Smooth muscle cell (in vitro differentiated cells): ENCODE results near the gene YBX2. TPM values are rescaled to one million over a fixed set of nuclear protein-coding genes. Genes with fewer than 3 reads are reported as not detected.

Experiments
- DNase-seq: peaks from one replicate; lab custom pipeline; 2025; ENCODE audit not compliant: unreplicated experiment; lab: John Stamatoyannopoulos, UW
- H2AFZ ChIP-seq: fragments of 200-600 bp; sonication (generic); 2 replicates; pipeline ENCODE4 v1.6.0; 2016; ENCODE audit warnings: antibody characterized with exemption, low read depth, mild to moderate bottlenecking
- H3F3A ChIP-seq: fragments of 200-600 bp; sonication (generic); 2 replicates; pipeline ENCODE4 v1.6.0; 2017; ENCODE audit warnings: antibody characterized with exemption, low read depth
- H3K27ac ChIP-seq: fragments of 200-600 bp; sonication (generic); 2 replicates; pipeline ENCODE4 v1.5.1; 2016; ENCODE audit warnings: low read depth, mild to moderate bottlenecking
- H3K27me3 ChIP-seq: fragments of 200-600 bp; sonication (generic); 2 replicates; pipeline ENCODE4 v1.6.1; 2016; ENCODE audit warnings: low read depth, mild to moderate bottlenecking
- H3K36me3 ChIP-seq: fragments of 200-600 bp; sonication (generic); 2 replicates; pipeline ENCODE4 v1.5.1; 2016; ENCODE audit warnings: low read depth
- H3K4me1 ChIP-seq: fragments of 200-600 bp; sonication (generic); 2 replicates; pipeline ENCODE4 v1.5.1; 2016; ENCODE audit warnings: low read depth
- H3K4me2 ChIP-seq: fragments of 200-600 bp; sonication (generic); 2 replicates; pipeline ENCODE4 v1.6.0; 2016; ENCODE audit warnings: mild to moderate bottlenecking
- H3K4me3 ChIP-seq: fragments of 200-600 bp; sonication (generic); 2 replicates; pipeline ENCODE4 v1.5.1; 2016; ENCODE audit warnings: mild to moderate bottlenecking
- H3K79me2 ChIP-seq: fragments of 200-600 bp; sonication (generic); 2 replicates; pipeline ENCODE4 v1.6.0; 2016; ENCODE audit warnings: low read depth, mild to moderate bottlenecking
- H3K9ac ChIP-seq: fragments of 200-600 bp; sonication (generic); 2 replicates; pipeline ENCODE4 v1.6.0; 2016; ENCODE audit warnings: low read depth
- H3K9me3 ChIP-seq: fragments of 200-600 bp; sonication (generic); replicated peaks from 2 replicates; pipeline ENCODE4 v1.5.1; 2016; ENCODE audit warnings: low read depth
- H4K20me1 ChIP-seq: fragments of 200-600 bp; sonication (generic); 2 replicates; pipeline ENCODE4 v1.6.0; 2016; ENCODE audit warnings: low read depth
- WGBS: methylation state at CpG from one replicate; pipeline ENCODE4 v1.1.7; 2016; ENCODE audit warnings: low lambda C conversion rate; 5-methylcytosine and 5-hydroxymethylcytosine counted together
- polyA plus RNA-seq: library from polyadenylated mRNA; unstranded; fragments of >200 nt; fragmentation: Nextera tagmentation; extraction: Ambion mirVana; gene quantifications from 2 replicates; pipeline ENCODE4 v1.2.1, GENCODE V29; 2016
- total RNA-seq: library from RNA; depleted of rRNA; stranded (reverse); fragments of >200 nt; gene quantifications from 2 replicates; pipeline ENCODE4 v1.2.3, GENCODE V29; 2014
- TF ChIP-seq, protein P1 (sequence below): fragments of 200-600 bp; sonication (generic); IDR thresholded peaks from 2 replicates; pipeline ENCODE4 v1.5.1; 2017; ENCODE audit warnings: borderline replicate concordance, mild to moderate bottlenecking, antibody characterized with exemption; ENCODE audit not compliant: insufficient read depth, poor library complexity, severe bottlenecking

YBX2 gene
- total and polyA plus RNA-seq, 2 experiments from 2014 or later, result 0.09 to 1.1 TPM

DNA sequence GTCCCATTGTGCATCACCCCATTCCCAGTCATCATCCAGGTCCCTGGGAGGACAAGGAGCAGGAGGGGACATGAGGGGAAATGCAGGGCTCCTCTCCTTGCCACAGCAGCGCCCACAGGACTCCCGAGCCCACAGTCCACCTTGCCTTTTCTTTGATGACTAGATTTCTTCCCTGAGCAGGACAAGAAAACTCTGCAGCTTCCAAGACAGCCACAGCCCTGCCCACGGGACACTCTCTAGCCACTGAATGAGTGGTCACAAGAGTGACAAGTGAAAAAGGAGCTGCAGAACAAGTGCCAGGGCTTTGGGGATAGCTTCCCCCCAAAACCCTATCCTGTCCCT is 30.0 kb upstream of the YBX2 start:
- no peaks in the 10 kb centered on the region for H3K27me3 ChIP-seq
- no peak overlapping the region for H2AFZ ChIP-seq
- TF ChIP-seq, protein P1, sequence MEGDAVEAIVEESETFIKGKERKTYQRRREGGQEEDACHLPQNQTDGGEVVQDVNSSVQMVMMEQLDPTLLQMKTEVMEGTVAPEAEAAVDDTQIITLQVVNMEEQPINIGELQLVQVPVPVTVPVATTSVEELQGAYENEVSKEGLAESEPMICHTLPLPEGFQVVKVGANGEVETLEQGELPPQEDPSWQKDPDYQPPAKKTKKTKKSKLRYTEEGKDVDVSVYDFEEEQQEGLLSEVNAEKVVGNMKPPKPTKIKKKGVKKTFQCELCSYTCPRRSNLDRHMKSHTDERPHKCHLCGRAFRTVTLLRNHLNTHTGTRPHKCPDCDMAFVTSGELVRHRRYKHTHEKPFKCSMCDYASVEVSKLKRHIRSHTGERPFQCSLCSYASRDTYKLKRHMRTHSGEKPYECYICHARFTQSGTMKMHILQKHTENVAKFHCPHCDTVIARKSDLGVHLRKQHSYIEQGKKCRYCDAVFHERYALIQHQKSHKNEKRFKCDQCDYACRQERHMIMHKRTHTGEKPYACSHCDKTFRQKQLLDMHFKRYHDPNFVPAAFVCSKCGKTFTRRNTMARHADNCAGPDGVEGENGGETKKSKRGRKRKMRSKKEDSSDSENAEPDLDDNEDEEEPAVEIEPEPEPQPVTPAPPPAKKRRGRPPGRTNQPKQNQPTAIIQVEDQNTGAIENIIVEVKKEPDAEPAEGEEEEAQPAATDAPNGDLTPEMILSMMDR, result no peak
- DNase-seq, result no peak
- no peaks in the 10 kb centered on the region for H4K20me1 ChIP-seq
- WGBS, result 89% methylated on average over 3 of the region's 3 CpGs
- H3K36me3 ChIP-seq, result no peaks in the 10 kb centered on the region
- peaks cover 10% of the 10 kb centered on the region for H3K79me2 ChIP-seq
- no peak overlapping the region for H3K4me3 ChIP-seq
- no peaks in the 10 kb centered on the region for H3K9me3 ChIP-seq
- H3K4me2 ChIP-seq, result no peak overlapping the region
- H3K27ac ChIP-seq, result no peak overlapping the region
- no peaks in the 10 kb centered on the region for H3F3A ChIP-seq
- H3K9ac ChIP-seq, result no peak overlapping the region
- peaks cover 9% of the 10 kb centered on the region for H3K4me1 ChIP-seq

GRCh38 chr17:7323731-7324437 is 29.4 kb upstream of the YBX2 start:
- peaks cover 9% of the 10 kb centered on the region for H3K4me1 ChIP-seq
- no peak overlapping the region for H3K4me2 ChIP-seq
- H3F3A ChIP-seq, result no peaks in the 10 kb centered on the region
- H4K20me1 ChIP-seq, result no peaks in the 10 kb centered on the region
- no peaks in the 10 kb centered on the region for H3K27me3 ChIP-seq
- no peaks in the 10 kb centered on the region for H3K9me3 ChIP-seq
- no peak overlapping the region for H2AFZ ChIP-seq
- no peak overlapping the region for H3K4me3 ChIP-seq
- no peaks in the 10 kb centered on the region for H3K36me3 ChIP-seq
- 75% methylated on average over 39 of the region's 39 CpGs for WGBS
- peaks cover 10% of the 10 kb centered on the region for H3K79me2 ChIP-seq
- DNase-seq, result no peak
- no peak overlapping the region for H3K9ac ChIP-seq
- TF ChIP-seq, protein P1, result peak; percentile 71
- H3K27ac ChIP-seq, result no peak overlapping the region

GRCh38 chr17:7322520-7323194 is 28.2 kb upstream of the YBX2 start:
- no peaks in the 10 kb centered on the region for H3K79me2 ChIP-seq
- H3K9me3 ChIP-seq, result no peaks in the 10 kb centered on the region
- H4K20me1 ChIP-seq, result no peaks in the 10 kb centered on the region
- H3K36me3 ChIP-seq, result no peaks in the 10 kb centered on the region
- no peak overlapping the region for H3K4me2 ChIP-seq
- H3F3A ChIP-seq, result no peaks in the 10 kb centered on the region
- TF ChIP-seq, protein P1, result no peak
- no peak overlapping the region for H3K27ac ChIP-seq
- no peak for DNase-seq
- no peaks in the 10 kb centered on the region for H3K4me1 ChIP-seq
- no peak overlapping the region for H3K9ac ChIP-seq
- no peaks in the 10 kb centered on the region for H3K27me3 ChIP-seq
- no peak overlapping the region for H3K4me3 ChIP-seq
- no peak overlapping the region for H2AFZ ChIP-seq
- WGBS, result 98% methylated on average over 22 of the region's 22 CpGs
